HCT116 (cell line): ENCODE results near the gene TLR2. TPM values are rescaled to one million over a fixed set of nuclear protein-coding genes. Genes with fewer than 3 reads are reported as not detected.

Experiments used
- ATAC-seq: fragments of 200-7000 bp; cut with Tn5 transposase; 2 replicates; pipeline ENCODE4 v1.9.1; 2020; ENCODE audit warnings: mild to moderate bottlenecking, moderate library complexity
- BruUV-seq: library from RNA; stranded (reverse); fragments of 400-500 nt; replicated peaks from 2 replicates; lab custom pipeline; 2021; lab: Mats Ljungman, UMichigan
- CTCF ChIA-PET: fragments of 300-600 bp; sonication (Branson Sonifier 250); formaldehyde crosslinking; loops from one replicate; lab custom pipeline; 2021; ENCODE audit warnings: antibody characterized with exemption; lab: Charles Lee
- POLR2A ChIA-PET: fragments of 300-600, 350-600 bp; sonication (Branson Sonifier 250); formaldehyde crosslinking; loops from one replicate; lab custom pipeline; 2021; ENCODE audit warnings: antibody characterized with exemption; lab: Charles Lee
- RAD21 ChIA-PET, 2 experiments: fragments of 300-600 bp; sonication (Branson Sonifier 250); formaldehyde crosslinking; loops; one replicate each; lab custom pipeline; 2023; ENCODE audit warnings: low total read pairs in 2 of 2; ENCODE audit not compliant: uncharacterized antibody in 2 of 2, unreplicated experiment in 2 of 2, low non-redundant PET in 1 of 2; lab: Charles Lee
- DNase-seq: peaks from one replicate; pipeline ENCODE4 v3.0.0-alpha.2; 2010; ENCODE audit warnings: low read depth, low spot score
- H2AFZ ChIP-seq: fragments of 200-600 bp; shearing (Covaris generic), sonication (generic); 2 replicates; pipeline ENCODE4 v1.6.1; 2017; ENCODE audit warnings: low read depth, mixed run types, mixed read lengths, antibody characterized with exemption, low read length; ENCODE audit not compliant: poor library complexity, severe bottlenecking
- H3K27ac ChIP-seq: 2 replicates; pipeline ENCODE4 v1.5.1; 2012; ENCODE audit warnings: low read depth, low read length
- H3K27me3 ChIP-seq: fragments of 200-600 bp; sonication (generic); 2 replicates; pipeline ENCODE4 v1.6.1; 2016; ENCODE audit warnings: mixed run types, low read length, mixed read lengths; ENCODE audit not compliant: insufficient read depth
- H3K36me3 ChIP-seq, 2 experiments: fragments of 200-500 bp in 1 of 2; fragments of 200-600 bp in 1 of 2; sonication (Bioruptor generic) in 1 of 2; sonication (generic) in 1 of 2; 2 replicates each; pipeline versions ENCODE4 v1.5.1 to v1.6.1; 2014 to 2016; ENCODE audit warnings: low read length in 2 of 2, inconsistent platforms in 1 of 2, mixed read lengths in 1 of 2, mixed run types in 1 of 2; ENCODE audit not compliant: insufficient read depth in 2 of 2, control insufficient read depth in 1 of 2
- H3K4me1 ChIP-seq, 2 experiments: fragments of 200-600 bp in 1 of 2; sonication (generic) in 1 of 2; 2 replicates each; pipeline versions ENCODE4 v1.5.1 to v1.6.1; 2012 to 2017; ENCODE audit warnings: low read length in 2 of 2, inconsistent platforms in 1 of 2, mild to moderate bottlenecking in 1 of 2, mixed read lengths in 1 of 2, mixed run types in 1 of 2, moderate library complexity in 1 of 2; ENCODE audit not compliant: insufficient read depth in 2 of 2, control insufficient read depth in 1 of 2
- H3K4me2 ChIP-seq: fragments of 200-600 bp; sonication (generic); 2 replicates; pipeline ENCODE4 v1.6.1; 2017; ENCODE audit warnings: mixed run types, low read length, mixed read lengths
- H3K4me3 ChIP-seq, 2 experiments: fragments of 200-600 bp in 1 of 2; sonication (generic) in 1 of 2; replicated peaks in 1 of 2; 2 replicates each; pipeline ENCODE4 v1.5.1; 2011 to 2016; ENCODE audit warnings: low read length in 2 of 2, control low read depth in 1 of 2, low read depth in 1 of 2, mild to moderate bottlenecking in 1 of 2, mixed read lengths in 1 of 2, mixed run types in 1 of 2
- H3K79me2 ChIP-seq: fragments of 200-600 bp; sonication (generic); 2 replicates; pipeline ENCODE4 v1.6.1; 2017; ENCODE audit warnings: mild to moderate bottlenecking, mixed run types, low read length, moderate library complexity, mixed read lengths; ENCODE audit not compliant: insufficient read depth
- H3K9ac ChIP-seq: fragments of 200-600 bp; sonication (generic); 2 replicates; pipeline ENCODE4 v1.6.1; 2016; ENCODE audit warnings: low read length, mixed read lengths
- H3K9me2 ChIP-seq: fragments of 200-600 bp; sonication (generic), shearing (Covaris generic); 2 replicates; pipeline ENCODE4 v1.6.1; 2017; ENCODE audit warnings: mixed run types, mild to moderate bottlenecking, moderate library complexity; ENCODE audit not compliant: insufficient read depth
- H3K9me3 ChIP-seq, 2 experiments: fragments of 200-500 bp in 1 of 2; fragments of 200-600 bp in 1 of 2; sonication (Bioruptor generic) in 1 of 2; sonication (generic) in 1 of 2; 2 replicates each; pipeline ENCODE4 v1.6.1; 2014 to 2017; ENCODE audit warnings: low read length in 2 of 2, mixed read lengths in 2 of 2, inconsistent platforms in 1 of 2, low read depth in 1 of 2, mild to moderate bottlenecking in 1 of 2, mixed run types in 1 of 2, moderate library complexity in 1 of 2; ENCODE audit not compliant: control insufficient read depth in 1 of 2, insufficient read depth in 1 of 2
- H4K20me1 ChIP-seq: fragments of 200-600 bp; sonication (generic), shearing (Covaris generic); 2 replicates; pipeline ENCODE4 v1.6.1; 2017; ENCODE audit warnings: mixed run types, mild to moderate bottlenecking, moderate library complexity; ENCODE audit not compliant: insufficient read depth
- CBX3 ChIP-seq: IDR thresholded peaks from 2 replicates; pipeline ENCODE4 v1.6.1; 2012; ENCODE audit warnings: low read depth
- CEBPB ChIP-seq: IDR thresholded peaks from 2 replicates; pipeline ENCODE4 v1.6.1; 2012; ENCODE audit warnings: low read depth
- CTCF ChIP-seq, 3 experiments: fragments of 200-600 bp in 1 of 3; sonication (generic) in 1 of 3; IDR thresholded peaks in 2 of 3; conservative IDR thresholded peaks in 1 of 3; 2 replicates each; pipeline ENCODE4 v1.5.1; 2012 to 2017; ENCODE audit warnings: low read depth in 2 of 3, low read length in 2 of 3, antibody characterized with exemption in 1 of 3, borderline replicate concordance in 1 of 3, control low read depth in 1 of 3, mild to moderate bottlenecking in 1 of 3, mixed read lengths in 1 of 3, mixed run types in 1 of 3, moderate library complexity in 1 of 3; ENCODE audit not compliant: insufficient read depth in 1 of 3
- ELF1 ChIP-seq: IDR thresholded peaks from 2 replicates; pipeline ENCODE4 v1.6.1; 2012; ENCODE audit warnings: low read depth, borderline replicate concordance
- EZH2 ChIP-seq: fragments of 200-600 bp; sonication (generic); IDR thresholded peaks from 2 replicates; pipeline ENCODE4 v1.6.1; 2017; ENCODE audit warnings: antibody characterized with exemption, mixed run types
- POLR2A ChIP-seq: IDR thresholded peaks from 2 replicates; pipeline ENCODE4 v1.7.0; 2011; ENCODE audit warnings: borderline replicate concordance; ENCODE audit not compliant: insufficient read depth, insufficient read length; ENCODE audit errors: extremely low read depth
- POLR2AphosphoS5 ChIP-seq: IDR thresholded peaks from 2 replicates; pipeline ENCODE4 v1.6.1; 2011; ENCODE audit warnings: mild to moderate bottlenecking, low read depth, low read length, moderate library complexity
- RAD21 ChIP-seq: IDR thresholded peaks from 2 replicates; pipeline ENCODE4 v1.6.1; 2012; ENCODE audit warnings: low read depth, mild to moderate bottlenecking
- TCF7L2 ChIP-seq: IDR thresholded peaks from 2 replicates; pipeline ENCODE4 v1.7.0; 2011; ENCODE audit warnings: borderline replicate concordance, inconsistent platforms; ENCODE audit not compliant: insufficient read depth, insufficient read length; ENCODE audit errors: extremely low read depth
- ZBTB33 ChIP-seq: IDR thresholded peaks from 2 replicates; pipeline ENCODE4 v1.6.1; 2011; ENCODE audit warnings: mild to moderate bottlenecking, low read length, moderate library complexity; ENCODE audit not compliant: insufficient replicate concordance; ENCODE audit errors: extremely low read depth
- ZNF274 ChIP-seq: fragments of 200-500 bp; sonication (Bioruptor generic); IDR thresholded peaks from 2 replicates; pipeline ENCODE4 v1.6.1; 2014; ENCODE audit warnings: mild to moderate bottlenecking, low read depth, low read length, inconsistent platforms
- intact Hi-C: fragments of 100-400 bp; cut with micrococcal nuclease; formaldehyde crosslinking; loops from 2 replicates; pipeline ENCODE4 v1.10.0; 2022
- total RNA-seq: library from RNA; stranded (reverse); gene quantifications from one replicate; pipeline ENCODE4 v1.2.1, GENCODE V29; 2021; ENCODE audit not compliant: unreplicated experiment
- TF ChIP-seq, protein P1 (sequence below): IDR thresholded peaks from 2 replicates; pipeline ENCODE4 v1.6.1; 2012

The TLR2 gene
- total RNA-seq, 1 experiment from 2014 or later: 0.12 TPM

DNA sequence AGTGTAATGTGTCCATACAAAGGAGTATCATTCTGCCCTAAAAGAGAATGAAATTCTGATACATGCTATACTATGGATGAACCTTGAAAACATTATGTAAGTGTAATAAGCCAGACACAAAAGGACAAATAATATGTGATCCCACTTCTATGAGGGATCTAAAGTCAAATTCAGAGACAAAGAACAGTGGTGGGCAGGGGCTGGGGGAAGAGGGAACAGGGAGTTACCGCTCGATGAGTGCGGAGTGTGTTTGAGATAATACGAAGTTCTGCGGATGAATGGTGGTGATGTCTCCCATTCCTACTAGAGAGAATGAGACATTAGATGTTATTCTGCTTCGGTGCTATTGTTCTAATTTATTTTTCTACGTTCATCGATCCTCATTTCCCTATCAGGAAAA is 46.1 kb upstream of the TLR2 start:
- no peaks in the 10 kb centered on the region for H3K9me2 ChIP-seq
- ATAC-seq (no peak), DNase-seq (no peak)
- no peaks in the 10 kb centered on the region for H3K79me2 ChIP-seq
- H3K4me1 ChIP-seq: 0 out of 4 replicates have a peak, but pooled peaks cover 0 to 1% of the 10 kb centered on the region in 2 experiments
- H3K4me3 ChIP-seq: no peak overlapping the region
- TF ChIP-seq CEBPB (no peak), EZH2 (no peak), POLR2A (no peak), RAD21 (no peak), POLR2AphosphoS5 (no peak), ELF1 (no peak), ZBTB33 (no peak), CBX3 (no peak), TCF7L2 (no peak), CTCF (IDR thresholded peaks at IDR 0.05 in 2 of 3, conservative IDR thresholded peaks at IDR 0.05 in 1 of 3; ENCODE audit: borderline replicate concordance in 1 of 3, insufficient read depth in 1 of 3, low read depth in 2 of 3, low read length in 2 of 3) (no peak), ZNF274 (no peak)
- TF ChIP-seq, protein P1, sequence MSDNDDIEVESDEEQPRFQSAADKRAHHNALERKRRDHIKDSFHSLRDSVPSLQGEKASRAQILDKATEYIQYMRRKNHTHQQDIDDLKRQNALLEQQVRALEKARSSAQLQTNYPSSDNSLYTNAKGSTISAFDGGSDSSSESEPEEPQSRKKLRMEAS: no peak
- intact Hi-C loops: no loop called here
- no peaks in the 10 kb centered on the region for H3K27me3 ChIP-seq
- no TSS peak for BruUV-seq
- H3K4me2 ChIP-seq: no peak overlapping the region
- POLR2A ChIA-PET: no interaction called here
- CTCF ChIA-PET: no interaction called here
- no peaks in the 10 kb centered on the region for H4K20me1 ChIP-seq
- RAD21 ChIA-PET: no interaction called here
- no peak overlapping the region for H3K27ac ChIP-seq
- no peaks in the 10 kb centered on the region for H3K9me3 ChIP-seq
- H3K36me3 ChIP-seq: peaks cover 0 to 5% of the 10 kb centered on the region in 2 experiments; a peak in 1 of 4 replicates
- H3K9ac ChIP-seq: no peak overlapping the region
- no peak overlapping the region for H2AFZ ChIP-seq
